Keratinocyte (primary cell): ENCODE data around the gene TRAPPC2L. TPM values are rescaled to one million over a fixed set of nuclear protein-coding genes. Genes with fewer than 3 reads are reported as not detected.

Experiments
- DNase-seq: peaks from one replicate; pipeline ENCODE4 v3.0.0-alpha.2; 2011; ENCODE audit warnings: low read depth, missing footprints, low spot score
- FAIRE-seq: peaks from 2 replicates; lab custom pipeline; 2011; peaks lifted over from hg19 to GRCh38; lab: Jason Lieb, UNC
- H2AFZ ChIP-seq: 2 replicates; pipeline ENCODE4 v1.6.0; 2012; ENCODE audit warnings: low read length, control low read depth, inconsistent platforms; ENCODE audit not compliant: control insufficient read depth
- H3K27ac ChIP-seq: 2 replicates; pipeline ENCODE4 v1.5.1; 2011; ENCODE audit warnings: low read length; ENCODE audit not compliant: control insufficient read depth, insufficient read depth
- H3K27me3 ChIP-seq: 3 replicates; pipeline ENCODE4 v1.6.0; 2011; ENCODE audit warnings: low read length; ENCODE audit not compliant: control insufficient read depth, insufficient read depth; ENCODE audit errors: extremely low read depth
- H3K36me3 ChIP-seq, 2 experiments: 2 replicates in 1 of 2; 3 replicates in 1 of 2; pipeline ENCODE4 v1.5.1; 2011; ENCODE audit warnings: low read length in 2 of 2, mild to moderate bottlenecking in 1 of 2; ENCODE audit not compliant: control insufficient read depth in 2 of 2, insufficient read depth in 2 of 2; ENCODE audit errors: extremely low read depth in 1 of 2
- H3K4me1 ChIP-seq: 3 replicates; pipeline ENCODE4 v1.5.1; 2011; ENCODE audit warnings: low read length; ENCODE audit not compliant: control insufficient read depth, insufficient read depth; ENCODE audit errors: extremely low read depth
- H3K4me2 ChIP-seq: 3 replicates; pipeline ENCODE4 v1.6.0; 2011; ENCODE audit warnings: low read depth, low read length; ENCODE audit not compliant: control insufficient read depth, insufficient read depth; ENCODE audit errors: extremely low read depth
- H3K4me3 ChIP-seq, 3 experiments: fragments of 200-600 bp in 1 of 3; sonication (generic) in 1 of 3; 2 replicates in 2 of 3; 3 replicates in 1 of 3; pipeline ENCODE4 v1.5.1; 2011 to 2016; ENCODE audit warnings: low read length in 3 of 3, mild to moderate bottlenecking in 3 of 3, control low read depth in 2 of 3, inconsistent platforms in 1 of 3, low read depth in 1 of 3, mixed read lengths in 1 of 3, mixed run types in 1 of 3, moderate library complexity in 1 of 3; ENCODE audit not compliant: control insufficient read depth in 2 of 3, insufficient read depth in 2 of 3; ENCODE audit errors: extremely low read depth in 1 of 3
- H3K79me2 ChIP-seq: 2 replicates; pipeline ENCODE4 v1.6.0; 2012; ENCODE audit warnings: low read length; ENCODE audit not compliant: control insufficient read depth, insufficient read depth
- H3K9ac ChIP-seq: 3 replicates; pipeline ENCODE4 v1.6.0; 2011; ENCODE audit warnings: low read length; ENCODE audit not compliant: control insufficient read depth, insufficient read depth; ENCODE audit errors: extremely low read depth
- H3K9me1 ChIP-seq: 3 replicates; pipeline ENCODE4 v1.6.0; 2011; ENCODE audit warnings: low read length; ENCODE audit not compliant: control insufficient read depth, insufficient read depth; ENCODE audit errors: extremely low read depth
- H3K9me3 ChIP-seq: 2 replicates; pipeline ENCODE4 v1.5.1; 2012; ENCODE audit warnings: low read depth, low read length; ENCODE audit not compliant: control insufficient read depth
- H4K20me1 ChIP-seq: 3 replicates; pipeline ENCODE4 v1.6.0; 2011; ENCODE audit warnings: low read length; ENCODE audit not compliant: control insufficient read depth, insufficient read depth; ENCODE audit errors: extremely low read depth
- EZH2 ChIP-seq: IDR thresholded peaks from one replicate; pipeline ENCODE4 v1.6.1; 2012; ENCODE audit warnings: inconsistent platforms, mild to moderate bottlenecking, low read length, moderate library complexity
- dilution Hi-C: fragments of 300-500 bp; cut with MboI; formaldehyde crosslinking; loops from one replicate; pipeline ENCODE4 v1.7.0; 2020; ENCODE audit warnings: low sequenced_read_pairs; ENCODE audit not compliant: extremely low pct_ligation_motif_present
- polyA plus RNA-seq, 5 experiments: library from polyadenylated mRNA; depleted of rRNA in 3 of 5; stranded (reverse) in 3 of 5; stranded (forward) in 1 of 5; unstranded in 1 of 5; fragments of >200 nt; gene quantifications; 1 replicate in 1 of 5; 2 replicates in 3 of 5; 3 replicates in 1 of 5; pipeline versions ENCODE4 v1.2.1 to v1.2.3, GENCODE V29; 2011 to 2012; ENCODE audit warnings: missing spikeins in 2 of 5, low read depth in 1 of 5, low replicate concordance in 1 of 5
- TF ChIP-seq, protein P1 (sequence below), 3 experiments: IDR thresholded peaks in 1 of 3; conservative IDR thresholded peaks in 1 of 3; optimal IDR thresholded peaks in 1 of 3; 2 replicates in 2 of 3; 3 replicates in 1 of 3; pipeline versions ENCODE3 to v1.5.1; 2011; ENCODE audit warnings: low read length in 3 of 3, mild to moderate bottlenecking in 3 of 3, moderate library complexity in 2 of 3, control low read depth in 1 of 3, inconsistent platforms in 1 of 3; ENCODE audit not compliant: insufficient read depth in 2 of 3; ENCODE audit errors: extremely low read depth in 1 of 3

The TRAPPC2L gene
- polyA plus RNA-seq, 1 donor (not counting 4 experiments of a cell fraction or from before 2014, with no cell fraction given): 139 TPM

DNA sequence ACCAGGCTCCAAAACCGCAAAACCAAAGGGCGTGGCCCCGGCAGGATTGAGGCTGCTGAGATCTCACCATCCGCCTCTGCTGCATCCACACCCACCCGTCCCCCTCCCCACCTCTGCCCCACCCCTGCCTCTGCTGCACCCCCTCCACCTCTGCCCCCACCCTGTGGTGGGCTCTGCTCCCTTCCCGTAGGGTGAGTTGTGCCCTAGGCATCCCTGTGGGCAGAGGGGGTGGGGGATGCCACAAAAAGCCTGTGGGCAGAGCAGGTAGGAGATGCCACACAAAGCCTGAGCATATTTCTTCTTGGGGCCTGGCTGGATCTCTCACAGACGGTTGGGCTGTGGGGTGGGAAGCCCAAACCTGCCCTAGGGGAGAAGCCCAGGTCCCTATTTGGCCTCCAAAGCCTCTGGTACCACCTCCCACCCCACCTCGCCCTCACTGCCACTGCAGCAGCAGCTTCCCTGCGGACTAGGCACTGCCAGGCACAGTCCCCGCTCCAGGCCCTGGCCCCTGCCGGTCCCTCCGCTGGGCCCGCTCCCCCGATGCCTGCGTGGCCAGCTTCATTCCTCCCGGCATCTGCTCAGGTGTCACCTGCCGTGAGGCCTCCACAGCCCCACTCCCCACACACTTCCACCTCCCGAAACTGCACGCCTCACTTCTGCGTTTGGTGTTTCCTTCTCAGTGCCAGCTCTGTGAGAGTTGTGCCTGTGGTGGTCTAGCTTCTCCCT is 20.8 kb downstream of the TRAPPC2L start:
- DNase-seq: no peak
- peaks cover 38% of the 10 kb centered on the region for H3K27me3 ChIP-seq
- FAIRE-seq: no peak
- no peak overlapping the region for H3K4me2 ChIP-seq
- no peak overlapping the region for H3K27ac ChIP-seq
- no peaks in the 10 kb centered on the region for H3K9me3 ChIP-seq
- peaks cover 30% of the 10 kb centered on the region for H3K4me1 ChIP-seq
- no peaks in the 10 kb centered on the region for H3K9me1 ChIP-seq
- no peak overlapping the region for H3K9ac ChIP-seq
- H4K20me1 ChIP-seq: no peaks in the 10 kb centered on the region
- dilution Hi-C loops: no loop called here
- TF ChIP-seq EZH2: no peak
- TF ChIP-seq, protein P1, sequence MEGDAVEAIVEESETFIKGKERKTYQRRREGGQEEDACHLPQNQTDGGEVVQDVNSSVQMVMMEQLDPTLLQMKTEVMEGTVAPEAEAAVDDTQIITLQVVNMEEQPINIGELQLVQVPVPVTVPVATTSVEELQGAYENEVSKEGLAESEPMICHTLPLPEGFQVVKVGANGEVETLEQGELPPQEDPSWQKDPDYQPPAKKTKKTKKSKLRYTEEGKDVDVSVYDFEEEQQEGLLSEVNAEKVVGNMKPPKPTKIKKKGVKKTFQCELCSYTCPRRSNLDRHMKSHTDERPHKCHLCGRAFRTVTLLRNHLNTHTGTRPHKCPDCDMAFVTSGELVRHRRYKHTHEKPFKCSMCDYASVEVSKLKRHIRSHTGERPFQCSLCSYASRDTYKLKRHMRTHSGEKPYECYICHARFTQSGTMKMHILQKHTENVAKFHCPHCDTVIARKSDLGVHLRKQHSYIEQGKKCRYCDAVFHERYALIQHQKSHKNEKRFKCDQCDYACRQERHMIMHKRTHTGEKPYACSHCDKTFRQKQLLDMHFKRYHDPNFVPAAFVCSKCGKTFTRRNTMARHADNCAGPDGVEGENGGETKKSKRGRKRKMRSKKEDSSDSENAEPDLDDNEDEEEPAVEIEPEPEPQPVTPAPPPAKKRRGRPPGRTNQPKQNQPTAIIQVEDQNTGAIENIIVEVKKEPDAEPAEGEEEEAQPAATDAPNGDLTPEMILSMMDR (optimal IDR thresholded peaks at IDR 0.05 in 1 of 3, IDR thresholded peaks at IDR 0.05 in 1 of 3, conservative IDR thresholded peaks at IDR 0.05 in 1 of 3; ENCODE audit: extremely low read depth in 1 of 3, insufficient read depth in 2 of 3, low read length in 3 of 3): no peak
- H3K36me3 ChIP-seq: no peaks in the 10 kb centered on the region
- no peaks in the 10 kb centered on the region for H3K79me2 ChIP-seq
- no peak overlapping the region for H2AFZ ChIP-seq
- no peak overlapping the region for H3K4me3 ChIP-seq

DNA sequence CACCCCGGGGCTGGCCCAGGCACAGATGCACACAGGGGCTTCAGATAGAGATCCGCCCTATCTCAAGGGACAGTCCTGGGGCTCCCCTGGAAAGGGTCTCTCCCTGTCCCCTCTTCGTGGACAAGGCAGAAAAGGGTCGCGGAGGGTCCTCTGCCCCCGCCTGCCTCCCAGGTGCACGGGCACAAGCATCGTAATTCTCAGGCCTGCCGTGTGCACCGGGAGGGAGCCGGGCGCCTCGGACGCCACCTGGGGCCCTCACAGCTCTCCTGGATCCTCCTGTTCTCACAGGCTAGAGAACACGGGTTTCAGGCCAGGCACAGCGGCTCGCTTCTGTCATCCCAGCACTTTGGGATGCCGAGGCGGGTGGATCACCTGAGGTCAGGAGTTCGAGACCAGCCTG is 21.4 kb downstream of the TRAPPC2L start:
- H3K4me3 ChIP-seq: no peak overlapping the region
- H3K9me1 ChIP-seq: no peaks in the 10 kb centered on the region
- no peaks in the 10 kb centered on the region for H3K36me3 ChIP-seq
- dilution Hi-C loops: no loop called here
- no peak for DNase-seq
- no peak overlapping the region for H2AFZ ChIP-seq
- H3K9me3 ChIP-seq: no peaks in the 10 kb centered on the region
- no peaks in the 10 kb centered on the region for H3K79me2 ChIP-seq
- no peak overlapping the region for H3K4me2 ChIP-seq
- no peak overlapping the region for H3K27ac ChIP-seq
- no peak for FAIRE-seq
- no peaks in the 10 kb centered on the region for H4K20me1 ChIP-seq
- TF ChIP-seq, protein P1 (optimal IDR thresholded peaks at IDR 0.05 in 1 of 3, IDR thresholded peaks at IDR 0.05 in 1 of 3, conservative IDR thresholded peaks at IDR 0.05 in 1 of 3; ENCODE audit: extremely low read depth in 1 of 3, insufficient read depth in 2 of 3, low read length in 3 of 3): no peak
- no peak for TF ChIP-seq EZH2
- no peak overlapping the region for H3K9ac ChIP-seq
- H3K4me1 ChIP-seq: peaks cover 30% of the 10 kb centered on the region
- H3K27me3 ChIP-seq: peaks cover 33% of the 10 kb centered on the region
